GM23338 (cell line): ENCODE results near the gene MTR.

Experiments
- CREB1 ChIP-seq: fragments of 250-450 bp; sonication (Bioruptor Pico); IDR thresholded peaks from 2 replicates; pipeline ENCODE4 v1.5.0; 2020; ENCODE audit warnings: low read depth, mild to moderate bottlenecking, moderate library complexity
- CTCF ChIP-seq, 2 experiments: fragments of 200-600 bp in 1 of 2; sonication (generic) in 1 of 2; conservative IDR thresholded peaks; 2 replicates each; pipeline versions ENCODE4 v1.5.1 to v1.6.1; 2016 to 2017; ENCODE audit warnings: antibody characterized with exemption in 2 of 2, low read depth in 2 of 2, mild to moderate bottlenecking in 2 of 2, moderate library complexity in 1 of 2
- ETS1 ChIP-seq: IDR thresholded peaks from 2 replicates; pipeline ENCODE4 v1.6.1; 2016; ENCODE audit warnings: antibody characterized with exemption
- EZH2 ChIP-seq: fragments of 200-600 bp; sonication (generic); IDR thresholded peaks from one replicate; pipeline ENCODE4 v1.8.0; 2017; ENCODE audit warnings: antibody characterized with exemption, mild to moderate bottlenecking, low read depth; ENCODE audit not compliant: unreplicated experiment
- EZH2phosphoT487 ChIP-seq: fragments of 200-600 bp; sonication (generic); IDR thresholded peaks from one replicate; pipeline ENCODE4 v1.8.1; 2018; ENCODE audit warnings: antibody characterized with exemption; ENCODE audit not compliant: unreplicated experiment
- JUNB ChIP-seq: IDR thresholded peaks from one replicate; pipeline ENCODE4 v1.6.1; 2016; ENCODE audit warnings: antibody characterized with exemption; ENCODE audit not compliant: unreplicated experiment
- NANOG ChIP-seq: IDR thresholded peaks from 2 replicates; pipeline ENCODE4 v1.6.1; 2016; ENCODE audit warnings: antibody characterized with exemption, borderline replicate concordance
- POLR2AphosphoS5 ChIP-seq: IDR thresholded peaks from 2 replicates; pipeline ENCODE4 v1.6.1; 2016; ENCODE audit warnings: antibody characterized with exemption, low read depth
- REST ChIP-seq: IDR thresholded peaks from one replicate; pipeline ENCODE4 v1.6.1; 2018; ENCODE audit warnings: antibody characterized with exemption; ENCODE audit not compliant: unreplicated experiment
- STAT1 ChIP-seq: IDR thresholded peaks from one replicate; pipeline ENCODE4 v1.6.1; 2016; ENCODE audit warnings: antibody characterized with exemption; ENCODE audit not compliant: unreplicated experiment
- ZNF114 ChIP-seq: fragments of 250-450 bp; sonication (Bioruptor Pico); IDR thresholded peaks from 2 replicates; pipeline ENCODE4 v1.5.0; 2020; ENCODE audit warnings: mild to moderate bottlenecking, moderate library complexity
- ZNF331 ChIP-seq: fragments of 250-450 bp; sonication (Bioruptor Pico); IDR thresholded peaks from 2 replicates; pipeline ENCODE4 v1.5.0; 2020; ENCODE audit warnings: low read depth, mild to moderate bottlenecking, moderate library complexity

- TF ChIP-seq POLR2AphosphoS5 (no peak), CTCF (conservative IDR thresholded peaks at IDR 0.05; ENCODE audit: low read depth in 2 of 2) (no peak), EZH2 (no peak), ZNF114 (CRISPR knock-in tag) (no peak), ETS1 (no peak), REST (no peak), JUNB (no peak), NANOG (no peak), EZH2phosphoT487 (no peak), ZNF331 (CRISPR knock-in tag) (no peak), CREB1 (CRISPR knock-in tag) (no peak), STAT1 (no peak)
Measured at GRCh38 chr1:236754525-236755210, 40.4 kb upstream of the MTR start.
